Measurements from ENCODE around the gene OR6C74.

Gene OR6C74

DNA sequence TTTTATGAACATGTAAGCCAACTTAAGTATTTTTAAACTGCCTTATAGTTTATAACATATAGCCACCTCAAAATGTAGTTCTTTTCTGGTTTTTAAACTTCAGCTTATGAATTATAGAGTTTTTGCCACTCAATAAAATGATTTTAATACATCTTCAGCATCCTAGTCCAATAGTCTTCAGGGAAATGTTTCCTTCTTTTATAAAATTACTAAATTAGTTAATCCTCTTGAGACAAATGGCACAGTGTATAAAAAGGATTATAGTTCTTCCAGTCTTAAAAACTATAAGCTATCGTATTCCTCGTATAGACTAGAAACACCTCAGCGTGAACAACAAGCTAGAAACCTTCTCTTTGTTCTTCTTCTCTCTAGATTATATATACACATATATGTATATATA is at the start of gene OR6C74:
TSS of gene OR6C74 (plus strand) at position 301 of the 400 bp plus-strand sequence. CDS start 2,679 bp downstream, outside the sequence.
- TF ChIP-seq, protein P1, sequence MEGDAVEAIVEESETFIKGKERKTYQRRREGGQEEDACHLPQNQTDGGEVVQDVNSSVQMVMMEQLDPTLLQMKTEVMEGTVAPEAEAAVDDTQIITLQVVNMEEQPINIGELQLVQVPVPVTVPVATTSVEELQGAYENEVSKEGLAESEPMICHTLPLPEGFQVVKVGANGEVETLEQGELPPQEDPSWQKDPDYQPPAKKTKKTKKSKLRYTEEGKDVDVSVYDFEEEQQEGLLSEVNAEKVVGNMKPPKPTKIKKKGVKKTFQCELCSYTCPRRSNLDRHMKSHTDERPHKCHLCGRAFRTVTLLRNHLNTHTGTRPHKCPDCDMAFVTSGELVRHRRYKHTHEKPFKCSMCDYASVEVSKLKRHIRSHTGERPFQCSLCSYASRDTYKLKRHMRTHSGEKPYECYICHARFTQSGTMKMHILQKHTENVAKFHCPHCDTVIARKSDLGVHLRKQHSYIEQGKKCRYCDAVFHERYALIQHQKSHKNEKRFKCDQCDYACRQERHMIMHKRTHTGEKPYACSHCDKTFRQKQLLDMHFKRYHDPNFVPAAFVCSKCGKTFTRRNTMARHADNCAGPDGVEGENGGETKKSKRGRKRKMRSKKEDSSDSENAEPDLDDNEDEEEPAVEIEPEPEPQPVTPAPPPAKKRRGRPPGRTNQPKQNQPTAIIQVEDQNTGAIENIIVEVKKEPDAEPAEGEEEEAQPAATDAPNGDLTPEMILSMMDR (IDR thresholded peaks at IDR 0.05) = no peak

DNA sequence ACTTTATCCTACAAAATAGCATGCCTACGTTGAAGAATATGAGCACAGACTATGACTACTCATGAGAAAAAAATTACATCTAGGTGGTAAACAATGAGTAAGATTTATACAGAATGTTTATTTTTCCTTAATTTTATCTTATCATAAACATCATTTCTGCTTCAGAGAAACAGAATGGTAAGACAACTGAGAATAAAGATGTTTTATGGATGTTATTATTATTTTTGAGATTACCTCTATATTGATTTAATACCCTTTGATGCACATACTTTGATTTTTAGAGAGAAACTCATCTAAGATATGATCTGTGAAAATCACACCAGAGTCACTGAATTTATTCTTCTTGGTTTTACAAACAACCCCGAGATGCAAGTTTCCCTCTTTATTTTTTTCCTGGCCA is 23.7 kb upstream of the OR6C74 start, which contains the start of gene OR10A7:
TSS of gene OR10A7 (plus strand) at position 301 of the 400 bp plus-strand sequence. CDS start at position 301, 0 bp downstream.
- TF ChIP-seq, protein P1 (IDR thresholded peaks at IDR 0.05) = no peak

DNA sequence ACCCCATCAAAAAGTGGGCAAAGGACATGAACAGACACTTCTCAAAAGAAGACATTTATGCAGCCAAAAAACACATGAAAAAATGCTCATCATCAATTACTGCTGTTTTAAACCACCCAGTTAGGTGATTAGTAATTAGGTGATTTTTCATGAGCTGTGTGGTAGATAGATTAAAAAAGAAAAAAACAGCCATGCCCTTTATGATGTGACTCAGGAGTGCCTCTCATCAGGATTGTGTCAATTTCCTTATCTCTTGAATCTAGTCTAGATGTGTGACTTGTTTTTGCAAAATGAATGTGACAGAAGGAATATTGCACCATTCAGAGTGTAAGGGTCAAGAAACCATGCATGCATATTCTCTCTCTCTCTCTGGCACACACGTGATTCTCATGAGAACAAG is 17.9 kb upstream of the OR6C74 start:
- TF ChIP-seq, protein P1 (IDR thresholded peaks at IDR 0.05) = no peak

DNA sequence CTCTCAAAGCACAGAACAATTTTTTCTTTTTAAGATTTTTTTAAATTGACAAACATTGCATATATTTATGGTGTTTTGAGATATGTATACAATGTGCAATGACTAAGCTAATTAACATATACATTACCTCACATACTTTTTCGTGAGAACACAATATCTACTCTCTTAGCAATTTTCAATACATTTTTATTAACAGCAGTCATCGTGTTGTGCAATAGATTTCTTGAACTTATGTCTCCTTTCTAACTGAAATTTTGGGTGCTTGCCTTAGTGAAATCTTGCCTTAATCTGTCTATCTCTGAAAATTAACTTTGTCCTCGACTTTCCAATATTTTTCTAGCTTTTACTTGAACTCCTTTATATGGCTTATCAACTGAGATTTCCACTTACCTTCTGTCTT is 16.8 kb upstream of the OR6C74 start:
- TF ChIP-seq, protein P1 (IDR thresholded peaks at IDR 0.05) = no peak

DNA sequence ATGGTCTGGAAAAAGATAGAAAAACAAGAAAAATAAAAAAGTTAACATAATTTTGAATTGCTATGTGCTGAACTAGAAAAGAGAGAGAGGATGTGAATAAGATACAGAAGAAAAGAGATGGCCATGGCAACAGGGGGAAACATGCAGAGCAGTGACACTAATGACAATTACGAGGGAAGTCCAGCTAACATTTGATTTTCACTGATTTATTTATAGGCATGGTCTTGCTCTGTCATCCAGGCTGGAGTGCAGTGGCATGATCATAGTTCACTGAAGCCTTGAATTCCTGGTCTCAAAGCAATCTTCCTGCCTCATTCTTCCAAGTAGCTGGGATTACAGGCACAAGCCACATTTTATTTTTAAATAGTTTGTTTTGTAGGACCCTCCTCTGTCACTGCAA is 1.8 kb downstream of the OR6C74 start:
- TF ChIP-seq, protein P1 (IDR thresholded peaks at IDR 0.05) = no peak

DNA sequence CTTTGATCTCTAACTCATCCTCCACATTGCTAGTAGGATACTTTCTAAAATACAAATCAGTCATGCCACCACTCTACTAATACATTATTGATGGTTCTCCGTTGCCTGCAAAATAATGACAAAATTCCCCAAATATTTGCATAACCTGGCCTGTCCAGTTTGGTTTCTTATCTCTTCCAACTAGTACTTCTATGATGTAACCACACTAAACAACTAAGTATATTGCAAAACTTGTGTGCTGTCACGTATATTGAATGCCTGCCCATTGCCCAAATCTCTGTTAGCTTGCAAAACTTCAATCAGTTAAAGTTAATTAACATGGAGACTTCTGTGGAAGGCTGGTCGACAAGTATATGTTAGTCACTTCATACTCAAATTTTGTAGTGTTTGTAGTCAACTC is 6.5 kb downstream of the OR6C74 start:
- TF ChIP-seq, protein P1 (IDR thresholded peaks at IDR 0.05) = no peak

DNA sequence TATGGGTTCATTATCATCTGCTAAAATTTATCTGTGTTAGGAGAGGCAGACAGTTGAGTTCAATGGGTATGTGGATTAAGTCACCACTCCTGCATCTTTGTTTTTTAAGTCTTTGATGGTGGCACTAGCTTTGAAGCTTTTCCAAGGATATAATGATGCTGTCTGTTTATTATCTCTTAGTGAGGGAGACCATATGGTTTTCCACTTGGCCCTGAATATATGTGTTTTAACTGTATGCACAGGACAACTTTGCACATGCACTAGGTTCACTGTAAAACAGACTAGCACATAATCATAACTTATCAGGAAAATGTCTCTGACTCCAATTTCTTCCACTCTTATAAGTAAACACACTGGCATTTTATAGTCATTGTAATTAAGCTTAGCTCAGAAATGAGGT is 8.9 kb downstream of the OR6C74 start:
- TF ChIP-seq, protein P1 (IDR thresholded peaks at IDR 0.05) = no peak

DNA sequence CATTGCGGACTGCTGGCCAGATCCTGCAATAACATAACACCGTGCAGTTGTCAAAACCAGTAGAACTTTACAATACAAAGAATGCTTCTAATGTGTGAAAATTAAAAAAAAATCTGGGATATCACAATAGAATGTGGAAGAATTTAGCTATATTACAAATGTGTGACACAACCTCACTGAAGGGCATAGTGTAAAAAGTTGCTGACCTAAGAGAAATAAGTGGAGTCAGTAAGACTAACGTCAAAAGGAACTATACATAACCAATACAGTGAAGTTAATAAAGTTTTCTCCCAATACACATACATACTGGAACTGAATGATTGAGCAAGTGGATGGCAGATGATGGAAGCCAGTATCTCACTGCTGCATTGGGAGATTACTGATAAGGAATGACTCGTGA is 12.4 kb downstream of the OR6C74 start:
- TF ChIP-seq, protein P1 (IDR thresholded peaks at IDR 0.05) = no peak

All from LNCAP (cell line).